GM18868 (cell line): ENCODE results near the gene MTF1.

Experiments used
- ATAC-seq: cut with Tn5 transposase; IDR thresholded peaks from one replicate; pipeline ENCODE4 v1.9.1; 2021; ENCODE audit warnings: mild to moderate bottlenecking, moderate library complexity; ENCODE audit not compliant: unreplicated experiment

MTF1 gene

GRCh38 chr1:37868466-37868865, 9.1 kb upstream of the MTF1 start:
- ATAC-seq: no peak

- ATAC-seq: no peak
Measured at GRCh38 chr1:37867784-37868183, 8.4 kb upstream of the MTF1 start.

DNA sequence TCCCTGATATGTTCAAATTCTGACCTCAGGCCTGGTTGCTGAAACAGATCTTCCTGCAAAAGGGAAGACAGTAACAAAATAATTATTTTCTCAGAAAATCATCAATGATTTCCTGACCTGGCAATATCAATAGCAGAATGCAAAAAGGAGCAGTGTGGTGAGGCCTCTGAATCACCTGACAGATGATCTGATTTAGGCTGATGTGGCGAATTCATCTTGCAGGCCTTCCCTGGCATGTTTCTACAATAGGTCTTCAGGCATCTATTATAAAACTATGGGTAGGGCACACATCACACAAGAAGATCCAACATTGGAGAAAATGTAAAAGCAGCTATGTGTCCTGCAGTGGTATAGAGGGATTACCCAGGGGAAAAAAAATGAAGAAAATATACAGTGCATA, 7.1 kb upstream of the MTF1 start:
- no peak for ATAC-seq

GRCh38 chr1:37865348-37866120, 6.1 kb upstream of the MTF1 start:
- ATAC-seq: no peak

- ATAC-seq: no peak
Measured at GRCh38 chr1:37862330-37862729, 2.9 kb upstream of the MTF1 start.

DNA sequence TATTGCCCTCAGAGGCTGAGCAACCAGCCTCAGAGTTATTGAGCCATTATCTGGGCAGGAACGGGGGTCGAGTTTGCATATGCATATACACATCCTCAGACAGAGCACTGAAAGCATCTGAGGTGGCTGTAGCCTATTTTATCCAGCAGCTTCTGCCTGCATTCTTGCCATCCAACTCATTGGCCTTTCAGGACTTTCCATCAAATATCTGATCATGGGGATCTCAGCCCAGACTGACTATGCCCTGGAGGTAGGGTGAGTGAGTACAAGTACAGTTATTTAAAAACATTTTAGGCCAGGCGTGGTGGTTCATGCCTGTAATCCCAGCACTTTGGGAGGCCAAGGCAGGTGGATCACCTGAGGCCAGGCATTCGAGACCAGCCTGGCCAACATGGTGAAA, 1.8 kb upstream of the MTF1 start:
- ATAC-seq: no peak

GRCh38 chr1:37860346-37860666, 914 bp upstream of the MTF1 start:
- no peak for ATAC-seq

GRCh38 chr1:37858931-37859506, 373 bp downstream of the MTF1 start:
- ATAC-seq: peak; percentile 23

- no peak for ATAC-seq
Measured at GRCh38 chr1:37854406-37854805, 5.0 kb downstream of the MTF1 start.

- no peak for ATAC-seq
Measured at GRCh38 chr1:37853157-37853556, 6.2 kb downstream of the MTF1 start.

GRCh38 chr1:37851782-37852210, 7.6 kb downstream of the MTF1 start:
- ATAC-seq: no peak

DNA sequence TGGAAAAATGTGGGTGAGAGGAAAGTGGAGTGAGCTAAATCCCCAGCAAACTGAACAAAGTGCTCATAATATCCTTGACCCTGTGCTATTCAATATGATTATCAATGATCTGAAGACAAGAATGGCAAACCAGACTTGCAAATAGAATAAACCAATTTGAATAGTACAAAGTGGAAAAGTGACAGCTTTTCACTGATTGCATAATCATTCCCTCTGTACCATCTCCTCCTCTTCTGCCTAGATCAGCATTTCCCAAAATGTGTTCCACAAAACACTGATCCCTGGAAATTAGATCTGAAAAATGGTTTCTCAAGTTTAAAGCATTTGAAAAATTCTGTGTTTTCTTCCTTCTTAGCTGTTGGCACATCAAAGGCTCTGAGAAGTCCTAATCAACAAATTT, 8.1 kb downstream of the MTF1 start:
- no peak for ATAC-seq

GRCh38 chr1:37850352-37850955, 8.9 kb downstream of the MTF1 start:
- no peak for ATAC-seq

GRCh38 chr1:37849480-37849879, 9.9 kb downstream of the MTF1 start:
- ATAC-seq: no peak

DNA sequence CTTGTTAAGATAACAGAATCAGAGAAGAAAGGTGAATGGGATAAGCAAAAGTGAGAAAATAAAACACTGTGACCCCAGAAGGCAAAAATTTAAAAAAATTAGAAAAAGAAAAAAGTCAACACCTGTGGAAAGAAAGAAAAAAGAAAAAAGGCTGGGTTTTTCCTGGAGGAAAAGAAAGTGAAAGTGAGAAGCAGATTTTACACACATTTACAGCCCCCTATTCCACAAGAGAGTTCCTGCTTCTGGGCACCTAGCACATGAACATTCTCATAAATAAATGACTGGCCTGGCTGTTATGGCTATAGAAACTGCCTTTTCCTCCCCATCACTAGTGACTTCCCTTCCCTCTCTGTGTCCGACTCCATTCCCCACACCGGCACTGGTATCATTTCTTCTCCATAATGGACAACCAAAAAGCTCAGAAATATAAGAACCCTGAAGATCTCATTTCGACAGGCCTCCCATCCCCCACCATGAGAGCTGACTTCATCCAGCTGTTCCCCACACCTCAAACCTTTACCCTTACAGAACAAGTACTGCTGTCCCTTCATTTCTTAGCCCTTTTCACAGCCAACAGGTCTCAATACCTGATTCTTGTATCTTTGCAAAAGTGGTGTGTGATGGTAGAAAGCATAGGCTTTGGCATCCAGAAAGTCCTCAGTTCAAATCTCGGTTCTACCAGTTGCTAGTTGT, 12.6 kb downstream of the MTF1 start:
- no peak for ATAC-seq

DNA sequence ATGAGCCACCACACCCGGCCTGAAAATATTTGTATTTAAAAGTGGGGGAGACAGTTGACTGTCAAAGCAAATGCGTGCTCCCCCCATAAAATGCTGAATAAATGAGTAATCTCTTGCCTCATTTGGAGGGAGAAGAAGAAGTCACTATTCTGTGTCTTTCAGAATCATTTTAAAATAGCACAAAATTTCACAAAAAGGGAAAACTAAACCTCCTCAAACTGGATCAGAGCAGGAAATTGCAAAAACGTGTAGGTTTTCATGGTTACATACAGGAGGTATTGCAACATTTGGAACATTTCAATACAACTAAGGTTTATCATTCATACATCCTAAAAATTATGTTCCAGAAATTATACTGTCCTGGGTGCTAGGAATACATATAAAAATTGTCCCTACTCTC, 13.6 kb downstream of the MTF1 start:
- no peak for ATAC-seq

GRCh38 chr1:37845049-37845646, 14.2 kb downstream of the MTF1 start:
- no peak for ATAC-seq

DNA sequence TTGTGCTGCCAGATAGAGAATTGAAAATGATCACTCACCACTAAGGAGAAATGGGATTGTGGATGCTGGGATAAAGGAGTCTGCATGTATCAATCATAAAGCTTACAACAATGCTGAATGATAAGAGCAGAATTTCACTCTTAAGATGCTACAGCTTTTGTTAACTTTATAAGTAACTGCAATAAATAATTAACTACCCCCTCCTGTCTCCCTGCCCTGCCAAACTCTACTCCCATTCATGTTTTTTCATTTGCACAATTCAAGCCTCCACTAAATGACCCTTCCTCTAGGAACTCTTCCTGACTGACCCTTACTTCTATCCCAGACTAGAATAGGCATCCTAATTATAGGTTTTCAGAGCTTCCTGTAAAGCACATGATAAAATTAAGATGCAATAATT, 14.9 kb downstream of the MTF1 start:
- ATAC-seq: no peak

- ATAC-seq: no peak
Measured at GRCh38 chr1:37841652-37842051, 17.7 kb downstream of the MTF1 start.

GRCh38 chr1:37840711-37841110, 18.7 kb downstream of the MTF1 start:
- ATAC-seq: no peak

GRCh38 chr1:37839676-37840075, 19.7 kb downstream of the MTF1 start:
- ATAC-seq: no peak

- no peak for ATAC-seq
Measured at GRCh38 chr1:37836788-37837187, 22.6 kb downstream of the MTF1 start.
